Activated CD8-positive, alpha-beta T cell treated with anti-CD3 and anti-CD28 coated beads, Interleukin-2, amount 10 ng/mL, durations not matched to agents 7 days and 5 days (primary cell): ENCODE measurements around the gene GZMM. TPM values are rescaled to one million over a fixed set of nuclear protein-coding genes. Genes with fewer than 3 reads are reported as not detected.

ENCODE experiments used
- ATAC-seq: fragments of 150-1000 bp; cut with Tn5 transposase; one replicate; pipeline ENCODE4 v1.10.0; 2021; ENCODE audit warnings: moderate library complexity
- CTCF ChIA-PET: fragments of 350-600 bp; sonication (Branson Sonifier 250); formaldehyde crosslinking; loops from one replicate; lab custom pipeline; 2021; ENCODE audit warnings: antibody characterized with exemption; lab: Charles Lee
- POLR2A ChIA-PET: fragments of 350-600 bp; sonication (Branson Sonifier 250); formaldehyde crosslinking; loops from one replicate; lab custom pipeline; 2021; ENCODE audit warnings: antibody characterized with exemption; lab: Charles Lee
- DNase-seq: peaks from one replicate; pipeline ENCODE4 v3.0.0-alpha.2; 2020
- H3K27ac Mint-ChIP-seq: one replicate; pipeline ENCODE4 v1.8.0; 2021; ENCODE audit warnings: mild to moderate bottlenecking, mixed read lengths
- H3K27me3 Mint-ChIP-seq: one replicate; pipeline ENCODE4 v1.8.0; 2021; ENCODE audit warnings: low read depth, mixed read lengths
- H3K36me3 Mint-ChIP-seq: one replicate; pipeline ENCODE4 v1.8.0; 2021; ENCODE audit warnings: low read depth, mixed read lengths
- H3K4me1 Mint-ChIP-seq: one replicate; pipeline ENCODE4 v1.8.0; 2021; ENCODE audit warnings: low read depth, mixed read lengths
- H3K4me3 Mint-ChIP-seq: one replicate; pipeline ENCODE4 v1.8.0; 2021; ENCODE audit warnings: mild to moderate bottlenecking, mixed read lengths
- H3K9me3 Mint-ChIP-seq: one replicate; pipeline ENCODE4 v1.8.0; 2022; ENCODE audit warnings: mixed read lengths; ENCODE audit not compliant: insufficient read depth
- total RNA-seq, 2 experiments: library from RNA; stranded (reverse); gene quantifications; one replicate each; pipeline ENCODE4 v1.2.3, GENCODE V29; 2021

Gene GZMM
- total RNA-seq, 2 experiments from 2014 or later, result 86.9 to 87.3 TPM

DNA sequence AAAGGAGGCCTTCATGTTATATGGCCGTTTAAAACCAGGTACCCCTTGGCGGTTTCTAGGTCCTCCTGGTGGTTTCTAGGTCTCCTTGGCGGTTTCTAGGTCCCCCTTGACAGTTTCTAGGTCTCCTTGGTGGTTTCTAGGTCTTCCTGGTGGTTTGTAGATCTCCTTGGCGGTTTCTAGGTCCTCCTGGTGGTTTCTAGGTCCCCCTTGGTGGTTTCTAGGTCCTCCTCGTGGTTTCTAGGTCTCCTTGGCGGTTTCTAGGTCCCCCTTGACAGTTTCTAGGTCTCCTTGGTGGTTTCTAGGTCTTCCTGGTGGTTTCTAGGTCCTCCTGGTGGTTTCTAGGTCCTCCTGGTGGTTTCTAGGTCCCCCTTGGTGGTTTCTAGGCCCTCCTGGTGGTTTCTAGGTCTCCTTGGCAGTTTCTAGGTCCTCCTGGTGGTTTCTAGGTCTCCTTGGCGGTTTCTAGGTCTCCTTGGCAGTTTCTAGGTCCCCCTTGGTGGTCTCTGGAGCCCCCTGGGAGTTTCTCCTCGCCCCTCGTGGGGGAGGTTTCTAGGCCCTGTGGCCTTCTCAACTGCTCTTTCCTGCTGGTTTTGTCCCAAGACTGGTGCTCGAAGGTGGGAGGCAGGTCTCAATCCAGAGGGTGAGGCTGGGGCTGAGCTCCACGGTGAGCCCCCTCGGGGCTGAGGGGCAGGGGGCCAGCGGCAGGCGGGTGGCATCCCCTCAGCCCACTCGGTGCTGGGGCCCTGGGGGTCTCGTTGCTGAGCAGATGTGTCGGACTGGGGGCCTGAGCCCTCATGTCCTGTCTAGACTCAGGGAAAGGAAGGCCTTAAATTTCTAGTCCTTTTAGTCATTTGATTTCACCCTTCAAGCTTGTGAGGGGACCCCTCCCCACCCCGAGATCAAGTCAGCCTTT is 53.8 kb downstream of the GZMM start:
- Mint-ChIP-seq H3K36me3 (no peaks in the 10 kb centered on the region), H3K27me3 (peaks cover 3% of the 10 kb centered on the region), H3K27ac (no peak overlapping the region), H3K9me3 (no peaks in the 10 kb centered on the region), H3K4me3 (no peak overlapping the region), H3K4me1 (no peaks in the 10 kb centered on the region)
- ATAC-seq (no peak), DNase-seq (no peak)
- ChIA-PET POLR2A (interaction anchor here (0.7 kb wide), 1 partner anchor 1643 kb away, joined by 3 read pairs; no protein-coding TSS in a partner anchor), CTCF (no interaction called here)

Other genes starting within 250 kb of the GZMM start
- gene MIER2, start 199.3 kb upstream of the GZMM start, total RNA-seq, result 10 to 100 TPM; 21.6 to 23.1 TPM
- gene C2CD4C, start 134.9 kb upstream of the GZMM start, total RNA-seq, result not detected
- gene SHC2, start 83.0 kb upstream of the GZMM start, total RNA-seq, result not detected
- under 1 TPM; 0.16 to 0.39 TPM for gene MADCAM1, start 47.6 kb upstream of the GZMM start, total RNA-seq
- gene TPGS1, start 36.6 kb upstream of the GZMM start, total RNA-seq, result 10 to 100 TPM; 20.1 to 20.7 TPM
- 10 to 100 TPM; 49.0 to 53.0 TPM for gene CDC34, start 12.3 kb upstream of the GZMM start, total RNA-seq
- gene BSG, start 28.5 kb downstream of the GZMM start, total RNA-seq, result 100 to 1,000 TPM; 207 to 217 TPM
- 1 to 10 TPM in 1 of 2 experiments, under 1 TPM in 1; 0.84 to 1.3 TPM for gene HCN2, start 45.8 kb downstream of the GZMM start, total RNA-seq
- gene POLRMT, start 89.5 kb downstream of the GZMM start, total RNA-seq, result 10 to 100 TPM; 50.6 to 51.0 TPM
- not detected for gene FGF22, start 95.8 kb downstream of the GZMM start, total RNA-seq
- gene RNF126, start 119.2 kb downstream of the GZMM start, total RNA-seq, result 10 to 100 TPM; 71.3 to 78.4 TPM
- gene FSTL3, start 132.3 kb downstream of the GZMM start, total RNA-seq, result 1 to 10 TPM; 2.2 to 3.0 TPM
- gene PRSS57, start 151.4 kb downstream of the GZMM start, total RNA-seq, result not detected
- not detected for gene PALM, start 164.9 kb downstream of the GZMM start, total RNA-seq
- not detected for gene MISP, start 207.1 kb downstream of the GZMM start, total RNA-seq